Keratinocyte (primary cell): ENCODE measurements around the gene AATF. TPM values are rescaled to one million over a fixed set of nuclear protein-coding genes. Genes with fewer than 3 reads are reported as not detected.

Experiments used
- DNase-seq: peaks from one replicate; pipeline ENCODE4 v3.0.0-alpha.2; 2011; ENCODE audit warnings: low read depth, missing footprints, low spot score
- FAIRE-seq: peaks from 2 replicates; lab custom pipeline; 2011; peaks lifted over from hg19 to GRCh38; lab: Jason Lieb, UNC
- H2AFZ ChIP-seq: 2 replicates; pipeline ENCODE4 v1.6.0; 2012; ENCODE audit warnings: low read length, control low read depth, inconsistent platforms; ENCODE audit not compliant: control insufficient read depth
- H3K27ac ChIP-seq: 2 replicates; pipeline ENCODE4 v1.5.1; 2011; ENCODE audit warnings: low read length; ENCODE audit not compliant: control insufficient read depth, insufficient read depth
- H3K27me3 ChIP-seq: 3 replicates; pipeline ENCODE4 v1.6.0; 2011; ENCODE audit warnings: low read length; ENCODE audit not compliant: control insufficient read depth, insufficient read depth; ENCODE audit errors: extremely low read depth
- H3K36me3 ChIP-seq, 2 experiments: 2 replicates in 1 of 2; 3 replicates in 1 of 2; pipeline ENCODE4 v1.5.1; 2011; ENCODE audit warnings: low read length in 2 of 2, mild to moderate bottlenecking in 1 of 2; ENCODE audit not compliant: control insufficient read depth in 2 of 2, insufficient read depth in 2 of 2; ENCODE audit errors: extremely low read depth in 1 of 2
- H3K4me1 ChIP-seq: 3 replicates; pipeline ENCODE4 v1.5.1; 2011; ENCODE audit warnings: low read length; ENCODE audit not compliant: control insufficient read depth, insufficient read depth; ENCODE audit errors: extremely low read depth
- H3K4me2 ChIP-seq: 3 replicates; pipeline ENCODE4 v1.6.0; 2011; ENCODE audit warnings: low read depth, low read length; ENCODE audit not compliant: control insufficient read depth, insufficient read depth; ENCODE audit errors: extremely low read depth
- H3K4me3 ChIP-seq, 3 experiments: fragments of 200-600 bp in 1 of 3; sonication (generic) in 1 of 3; 2 replicates in 2 of 3; 3 replicates in 1 of 3; pipeline ENCODE4 v1.5.1; 2011 to 2016; ENCODE audit warnings: low read length in 3 of 3, mild to moderate bottlenecking in 3 of 3, control low read depth in 2 of 3, inconsistent platforms in 1 of 3, low read depth in 1 of 3, mixed read lengths in 1 of 3, mixed run types in 1 of 3, moderate library complexity in 1 of 3; ENCODE audit not compliant: control insufficient read depth in 2 of 3, insufficient read depth in 2 of 3; ENCODE audit errors: extremely low read depth in 1 of 3
- H3K79me2 ChIP-seq: 2 replicates; pipeline ENCODE4 v1.6.0; 2012; ENCODE audit warnings: low read length; ENCODE audit not compliant: control insufficient read depth, insufficient read depth
- H3K9ac ChIP-seq: 3 replicates; pipeline ENCODE4 v1.6.0; 2011; ENCODE audit warnings: low read length; ENCODE audit not compliant: control insufficient read depth, insufficient read depth; ENCODE audit errors: extremely low read depth
- H3K9me1 ChIP-seq: 3 replicates; pipeline ENCODE4 v1.6.0; 2011; ENCODE audit warnings: low read length; ENCODE audit not compliant: control insufficient read depth, insufficient read depth; ENCODE audit errors: extremely low read depth
- H3K9me3 ChIP-seq: 2 replicates; pipeline ENCODE4 v1.5.1; 2012; ENCODE audit warnings: low read depth, low read length; ENCODE audit not compliant: control insufficient read depth
- H4K20me1 ChIP-seq: 3 replicates; pipeline ENCODE4 v1.6.0; 2011; ENCODE audit warnings: low read length; ENCODE audit not compliant: control insufficient read depth, insufficient read depth; ENCODE audit errors: extremely low read depth
- EZH2 ChIP-seq: IDR thresholded peaks from one replicate; pipeline ENCODE4 v1.6.1; 2012; ENCODE audit warnings: inconsistent platforms, mild to moderate bottlenecking, low read length, moderate library complexity
- dilution Hi-C: fragments of 300-500 bp; cut with MboI; formaldehyde crosslinking; loops from one replicate; pipeline ENCODE4 v1.7.0; 2020; ENCODE audit warnings: low sequenced_read_pairs; ENCODE audit not compliant: extremely low pct_ligation_motif_present
- polyA plus RNA-seq, 5 experiments: library from polyadenylated mRNA; depleted of rRNA in 3 of 5; stranded (reverse) in 3 of 5; stranded (forward) in 1 of 5; unstranded in 1 of 5; fragments of >200 nt; gene quantifications; 1 replicate in 1 of 5; 2 replicates in 3 of 5; 3 replicates in 1 of 5; pipeline versions ENCODE4 v1.2.1 to v1.2.3, GENCODE V29; 2011 to 2012; ENCODE audit warnings: missing spikeins in 2 of 5, low read depth in 1 of 5, low replicate concordance in 1 of 5
- TF ChIP-seq, protein P1 (sequence below), 3 experiments: IDR thresholded peaks in 1 of 3; conservative IDR thresholded peaks in 1 of 3; optimal IDR thresholded peaks in 1 of 3; 2 replicates in 2 of 3; 3 replicates in 1 of 3; pipeline versions ENCODE3 to v1.5.1; 2011; ENCODE audit warnings: low read length in 3 of 3, mild to moderate bottlenecking in 3 of 3, moderate library complexity in 2 of 3, control low read depth in 1 of 3, inconsistent platforms in 1 of 3; ENCODE audit not compliant: insufficient read depth in 2 of 3; ENCODE audit errors: extremely low read depth in 1 of 3

Gene AATF
- polyA plus RNA-seq, 1 donor (not counting 4 experiments of a cell fraction or from before 2014, with no cell fraction given), result 30.4 TPM

GRCh38 chr17:37090941-37091340, 142.2 kb downstream of the AATF start:
- dilution Hi-C loops, result no loop called here
- Histone ChIP-seq H4K20me1 (no peaks in the 10 kb centered on the region), H3K9me1 (no peaks in the 10 kb centered on the region), H3K4me3 (no peak overlapping the region), H3K27ac (no peak overlapping the region), H3K4me2 (no peak overlapping the region), H2AFZ (no peak overlapping the region), H3K4me1 (peaks cover 4% of the 10 kb centered on the region), H3K27me3 (no peaks in the 10 kb centered on the region), H3K9ac (no peak overlapping the region), H3K79me2 (no peaks in the 10 kb centered on the region), H3K36me3 (peaks cover 42 to 52% of the 10 kb centered on the region in 2 experiments), H3K9me3 (no peaks in the 10 kb centered on the region)
- TF ChIP-seq, protein P1, sequence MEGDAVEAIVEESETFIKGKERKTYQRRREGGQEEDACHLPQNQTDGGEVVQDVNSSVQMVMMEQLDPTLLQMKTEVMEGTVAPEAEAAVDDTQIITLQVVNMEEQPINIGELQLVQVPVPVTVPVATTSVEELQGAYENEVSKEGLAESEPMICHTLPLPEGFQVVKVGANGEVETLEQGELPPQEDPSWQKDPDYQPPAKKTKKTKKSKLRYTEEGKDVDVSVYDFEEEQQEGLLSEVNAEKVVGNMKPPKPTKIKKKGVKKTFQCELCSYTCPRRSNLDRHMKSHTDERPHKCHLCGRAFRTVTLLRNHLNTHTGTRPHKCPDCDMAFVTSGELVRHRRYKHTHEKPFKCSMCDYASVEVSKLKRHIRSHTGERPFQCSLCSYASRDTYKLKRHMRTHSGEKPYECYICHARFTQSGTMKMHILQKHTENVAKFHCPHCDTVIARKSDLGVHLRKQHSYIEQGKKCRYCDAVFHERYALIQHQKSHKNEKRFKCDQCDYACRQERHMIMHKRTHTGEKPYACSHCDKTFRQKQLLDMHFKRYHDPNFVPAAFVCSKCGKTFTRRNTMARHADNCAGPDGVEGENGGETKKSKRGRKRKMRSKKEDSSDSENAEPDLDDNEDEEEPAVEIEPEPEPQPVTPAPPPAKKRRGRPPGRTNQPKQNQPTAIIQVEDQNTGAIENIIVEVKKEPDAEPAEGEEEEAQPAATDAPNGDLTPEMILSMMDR (optimal IDR thresholded peaks at IDR 0.05 in 1 of 3, IDR thresholded peaks at IDR 0.05 in 1 of 3, conservative IDR thresholded peaks at IDR 0.05 in 1 of 3; ENCODE audit: extremely low read depth in 1 of 3, insufficient read depth in 2 of 3, low read length in 3 of 3), result no peak
- FAIRE-seq (no peak), DNase-seq (no peak)

DNA sequence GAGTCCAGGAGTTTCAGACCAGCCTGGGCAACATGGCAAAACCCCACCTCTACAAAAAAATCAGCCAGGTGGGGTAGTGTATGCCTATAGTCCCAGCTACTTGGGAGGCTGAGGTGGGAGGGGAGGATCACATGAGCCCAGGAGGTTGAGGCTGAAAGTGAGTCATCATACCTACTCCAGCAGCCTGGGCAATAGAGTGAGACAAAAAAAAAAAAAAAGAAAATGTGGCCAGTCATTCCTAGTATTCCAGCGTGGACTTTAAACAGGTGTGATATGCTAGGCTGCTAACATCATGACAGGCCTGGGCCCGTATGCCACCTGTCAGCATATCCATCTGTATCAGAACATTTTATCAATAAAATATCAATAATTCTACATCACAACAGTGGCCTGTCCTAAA, 143.3 kb downstream of the AATF start:
- Histone ChIP-seq H3K9ac (no peak overlapping the region), H3K4me3 (no peak overlapping the region), H4K20me1 (no peaks in the 10 kb centered on the region), H3K36me3 (peaks cover 42 to 52% of the 10 kb centered on the region in 2 experiments), H3K4me2 (no peak overlapping the region), H2AFZ (no peak overlapping the region), H3K4me1 (peaks cover 4% of the 10 kb centered on the region), H3K27me3 (no peaks in the 10 kb centered on the region), H3K79me2 (no peaks in the 10 kb centered on the region), H3K27ac (no peak overlapping the region), H3K9me3 (no peaks in the 10 kb centered on the region), H3K9me1 (no peaks in the 10 kb centered on the region)
- dilution Hi-C loops, result no loop called here
- no peak for DNase-seq
- no peak for FAIRE-seq
- TF ChIP-seq, protein P1 (optimal IDR thresholded peaks at IDR 0.05 in 1 of 3, IDR thresholded peaks at IDR 0.05 in 1 of 3, conservative IDR thresholded peaks at IDR 0.05 in 1 of 3; ENCODE audit: extremely low read depth in 1 of 3, insufficient read depth in 2 of 3, low read length in 3 of 3), result no peak
- no peak for TF ChIP-seq EZH2
